Fibroblast of lung (primary cell): ENCODE results near the gene CGGBP1.

ENCODE experiments used
- CTCF ChIP-seq, 2 donors: IDR thresholded peaks in 1 of 2; conservative IDR thresholded peaks in 1 of 2; 1 replicate in 1 of 2; 2 replicates in 1 of 2; pipeline ENCODE4 v1.5.1; 2011 to 2012; ENCODE audit warnings: low read length in 2 of 2, control low read depth in 1 of 2, inconsistent platforms in 1 of 2, low read depth in 1 of 2, mild to moderate bottlenecking in 1 of 2
- EZH2 ChIP-seq: IDR thresholded peaks from 2 replicates; pipeline ENCODE4 v1.5.1; 2012; ENCODE audit warnings: low read length, control low read depth, mild to moderate bottlenecking; ENCODE audit errors: missing control alignments

GRCh38 chr3:88075072-88075471, 16.3 kb upstream of the CGGBP1 start:
- TF ChIP-seq CTCF (conservative IDR thresholded peaks at IDR 0.05 in 1 of 2, IDR thresholded peaks at IDR 0.05 in 1 of 2; ENCODE audit: low read depth in 1 of 2, low read length in 2 of 2), result no peak
- TF ChIP-seq EZH2, result no peak
